PC-3 (cell line): ENCODE measurements around the gene MDFIC2.

Experiments
- EZH2 ChIP-seq: fragments of 300-600 bp; sonication (generic); IDR thresholded peaks from one replicate; pipeline ENCODE4 v1.6.1; 2017; ENCODE audit warnings: antibody characterized with exemption, mild to moderate bottlenecking, low read length; ENCODE audit not compliant: unreplicated experiment
- EZH2phosphoT487 ChIP-seq: fragments of 300-600 bp; sonication (generic); IDR thresholded peaks from 2 replicates; pipeline ENCODE4 v1.6.1; 2018; ENCODE audit warnings: mild to moderate bottlenecking, antibody characterized with exemption, low read length, borderline replicate concordance
- TF ChIP-seq, protein P1 (sequence below): fragments of 300-600 bp; sonication (generic); conservative IDR thresholded peaks from 2 replicates; pipeline ENCODE4 v1.5.1; 2017; ENCODE audit warnings: antibody characterized with exemption, low read depth, mild to moderate bottlenecking, low read length

GRCh38 chr3:70256566-70256965 is 55.9 kb downstream of the MDFIC2 start:
- TF ChIP-seq EZH2 (no peak), EZH2phosphoT487 (no peak)
- TF ChIP-seq, protein P1, sequence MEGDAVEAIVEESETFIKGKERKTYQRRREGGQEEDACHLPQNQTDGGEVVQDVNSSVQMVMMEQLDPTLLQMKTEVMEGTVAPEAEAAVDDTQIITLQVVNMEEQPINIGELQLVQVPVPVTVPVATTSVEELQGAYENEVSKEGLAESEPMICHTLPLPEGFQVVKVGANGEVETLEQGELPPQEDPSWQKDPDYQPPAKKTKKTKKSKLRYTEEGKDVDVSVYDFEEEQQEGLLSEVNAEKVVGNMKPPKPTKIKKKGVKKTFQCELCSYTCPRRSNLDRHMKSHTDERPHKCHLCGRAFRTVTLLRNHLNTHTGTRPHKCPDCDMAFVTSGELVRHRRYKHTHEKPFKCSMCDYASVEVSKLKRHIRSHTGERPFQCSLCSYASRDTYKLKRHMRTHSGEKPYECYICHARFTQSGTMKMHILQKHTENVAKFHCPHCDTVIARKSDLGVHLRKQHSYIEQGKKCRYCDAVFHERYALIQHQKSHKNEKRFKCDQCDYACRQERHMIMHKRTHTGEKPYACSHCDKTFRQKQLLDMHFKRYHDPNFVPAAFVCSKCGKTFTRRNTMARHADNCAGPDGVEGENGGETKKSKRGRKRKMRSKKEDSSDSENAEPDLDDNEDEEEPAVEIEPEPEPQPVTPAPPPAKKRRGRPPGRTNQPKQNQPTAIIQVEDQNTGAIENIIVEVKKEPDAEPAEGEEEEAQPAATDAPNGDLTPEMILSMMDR = no peak
